Suppressor macrophage treated with lipopolysaccharide for 1 hour (primary cell): Measurements from ENCODE around the gene CD160.
A peak's percentile ranks its signal among the peaks of the same experiment; 100 is the strongest.
"Not testable (repeated sequence)": the region's sequence is repeated elsewhere in the genome, so short reads cannot be mapped to it uniquely, and the experiment has no call there.

Source experiments
- DNase-seq, 3 donors: peaks; one replicate each; pipeline ENCODE4 v3.0.0-alpha.2; 2020 to 2022

Gene CD160

DNA sequence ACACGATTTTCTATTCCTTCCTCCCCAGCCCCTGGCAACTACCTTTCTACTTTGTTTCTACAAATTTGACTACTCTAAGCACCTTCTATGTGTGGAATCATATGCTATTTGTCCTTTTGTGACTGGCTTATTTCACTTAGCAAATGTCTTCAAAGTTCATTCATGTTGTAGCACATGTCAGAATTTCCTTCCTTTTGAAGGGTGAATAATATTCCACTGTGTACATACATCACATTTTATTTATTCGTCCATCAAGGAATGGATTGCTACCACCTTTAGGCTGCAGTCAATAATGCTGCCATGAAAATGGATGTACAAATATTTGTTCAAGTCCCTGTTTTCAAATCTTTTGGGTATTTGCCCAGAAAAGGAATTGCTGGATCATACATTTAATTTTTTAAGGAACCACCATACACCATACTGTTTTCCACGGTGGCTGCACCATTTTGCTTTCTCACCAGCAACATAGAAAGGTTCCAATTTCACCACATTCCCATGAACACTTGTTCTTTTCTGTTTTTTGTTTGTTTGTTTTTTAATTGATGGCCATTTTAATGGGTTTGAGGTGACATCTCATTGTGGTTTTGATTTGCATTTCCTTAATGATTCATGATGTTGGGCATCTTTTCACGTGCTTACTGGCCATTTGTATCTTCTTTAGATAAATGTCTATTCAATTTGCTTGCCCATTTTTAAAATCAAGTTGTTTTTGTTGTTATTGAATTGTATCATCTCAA, 8.8 kb upstream of the CD160 start:
- no peak for DNase-seq

GRCh38 chr1:145711213-145711651, 8.1 kb upstream of the CD160 start:
- no peak for DNase-seq

DNA sequence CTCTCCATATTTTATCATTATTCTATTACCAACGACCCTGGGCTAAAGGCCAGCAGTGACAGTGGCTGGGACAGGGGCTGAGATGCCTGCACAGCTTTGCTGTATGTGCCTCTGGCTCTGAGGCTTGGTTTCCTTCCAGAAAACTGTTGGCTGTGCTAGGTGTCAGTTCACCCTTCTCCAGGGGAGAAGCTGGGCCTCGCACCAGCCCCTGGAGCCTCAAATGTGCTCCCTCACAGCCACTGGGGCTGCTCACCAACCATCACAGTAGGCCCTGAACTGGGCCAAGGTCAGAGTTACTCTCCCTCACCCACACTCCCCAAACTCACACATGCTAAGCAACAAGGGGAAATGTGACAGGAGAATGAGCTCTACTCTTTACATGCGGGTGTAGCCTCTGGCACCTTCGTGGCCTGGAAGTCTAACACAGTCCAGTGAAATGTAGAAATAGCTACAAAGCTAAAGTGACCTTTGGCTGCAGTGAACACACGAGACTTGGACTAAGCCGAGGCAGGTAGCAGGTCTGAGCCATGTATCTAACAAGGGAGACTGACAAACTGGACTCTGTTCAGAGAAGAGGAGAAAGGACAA, 4.7 kb upstream of the CD160 start:
- no peak for DNase-seq

DNA sequence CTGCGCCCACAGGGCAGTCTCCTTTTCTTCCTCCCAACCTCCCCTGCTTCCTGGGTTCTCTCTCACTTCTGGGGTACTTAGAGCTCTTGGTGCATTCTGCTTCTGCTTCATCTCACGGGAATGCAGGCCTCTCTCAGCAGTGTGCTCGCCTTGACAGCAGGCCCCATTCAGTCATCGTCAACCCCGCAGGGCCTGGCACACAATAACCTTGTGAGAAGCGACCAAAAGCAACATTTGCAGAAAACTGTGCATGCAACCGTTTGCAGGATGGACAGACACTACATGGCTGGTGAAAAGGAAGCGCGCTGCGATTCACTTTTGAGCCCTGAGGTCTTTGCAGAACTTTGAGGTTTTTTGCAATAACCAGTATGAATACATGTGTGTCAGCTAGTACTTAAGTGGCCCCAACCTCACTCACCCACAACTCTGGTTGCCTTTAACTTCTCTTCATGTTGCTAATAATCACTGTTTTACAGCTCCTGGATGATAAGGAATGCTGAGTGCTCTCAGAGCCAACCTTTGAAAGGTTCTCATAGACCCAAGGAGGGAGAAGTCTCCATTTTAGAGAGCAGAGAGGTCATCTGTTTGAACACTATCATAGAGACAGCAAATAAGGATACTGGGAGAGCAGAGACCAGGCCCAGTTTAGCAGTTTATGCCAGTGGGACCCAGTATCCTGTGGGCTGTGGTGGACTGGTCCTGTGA, 2.5 kb upstream of the CD160 start:
- no peak for DNase-seq

GRCh38 chr1:145717833-145718232, 1.5 kb upstream of the CD160 start:
- no peak for DNase-seq

- not testable (repeated sequence) for DNase-seq
Measured at GRCh38 chr1:145718465-145718864, 834 bp upstream of the CD160 start.

DNA sequence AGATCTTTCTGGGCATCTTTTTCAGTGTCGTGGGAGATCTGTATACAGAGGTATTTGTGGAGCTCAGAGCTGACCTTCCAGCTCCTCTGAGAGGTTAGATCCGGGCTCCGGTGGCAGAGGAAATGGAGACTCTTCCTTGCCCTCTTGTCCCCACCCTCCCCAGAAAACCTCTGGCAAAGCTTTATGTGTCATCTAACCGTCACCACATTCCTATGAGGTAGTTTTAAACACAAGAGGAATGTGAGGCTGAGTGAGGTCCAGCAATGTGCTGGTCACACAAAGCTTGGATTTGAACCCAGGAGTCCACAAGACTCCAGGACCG, 1.2 kb downstream of the CD160 start:
- DNase-seq, result no peak

DNA sequence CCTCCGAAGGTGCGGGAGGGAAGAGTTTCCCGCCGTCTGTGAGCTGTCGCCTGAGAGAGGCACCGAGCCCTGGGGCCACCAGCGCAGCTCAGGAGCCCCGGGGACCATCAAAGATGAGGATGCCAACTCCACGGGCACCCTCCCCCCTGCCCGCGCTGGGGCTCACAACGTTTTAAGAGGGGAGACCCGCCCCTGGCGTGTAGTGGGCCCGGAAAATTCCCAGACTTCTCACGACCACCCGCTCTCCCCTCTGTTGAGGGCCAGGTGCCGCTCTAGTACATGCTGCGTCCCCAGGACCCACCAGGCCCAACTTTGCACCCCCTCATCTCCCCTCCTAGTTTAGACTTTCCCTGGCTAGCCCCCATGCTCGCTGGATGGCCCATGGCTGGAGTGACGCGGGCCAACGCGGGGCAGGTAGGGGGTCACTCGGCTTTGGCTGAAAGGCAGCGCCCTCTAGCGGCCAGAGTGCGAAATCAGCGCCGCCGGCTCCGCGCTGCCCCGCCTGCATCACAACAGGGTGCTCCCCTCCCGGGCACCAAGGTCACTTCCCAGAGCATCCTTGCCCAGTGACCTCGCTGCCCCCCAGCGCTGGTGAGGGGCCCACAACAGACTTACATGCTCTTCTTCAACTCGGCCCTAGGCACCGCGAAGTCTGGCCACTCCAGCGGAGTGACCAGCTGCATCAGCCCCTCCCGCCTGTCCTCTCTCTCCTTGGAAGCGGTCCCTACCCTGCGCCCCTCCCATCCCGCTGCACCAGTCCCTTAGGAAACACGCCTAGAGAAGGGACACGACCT, 1.8 kb downstream of the CD160 start:
- peak; percentile 68 to 84 (median 75) for DNase-seq

GRCh38 chr1:145726193-145726592, 6.9 kb downstream of the CD160 start:
- DNase-seq, result not testable (repeated sequence)

GRCh38 chr1:145729196-145729595, 9.9 kb downstream of the CD160 start:
- DNase-seq, result no peak

- DNase-seq, result no peak
Measured at GRCh38 chr1:145729666-145730436, 10.6 kb downstream of the CD160 start.

DNA sequence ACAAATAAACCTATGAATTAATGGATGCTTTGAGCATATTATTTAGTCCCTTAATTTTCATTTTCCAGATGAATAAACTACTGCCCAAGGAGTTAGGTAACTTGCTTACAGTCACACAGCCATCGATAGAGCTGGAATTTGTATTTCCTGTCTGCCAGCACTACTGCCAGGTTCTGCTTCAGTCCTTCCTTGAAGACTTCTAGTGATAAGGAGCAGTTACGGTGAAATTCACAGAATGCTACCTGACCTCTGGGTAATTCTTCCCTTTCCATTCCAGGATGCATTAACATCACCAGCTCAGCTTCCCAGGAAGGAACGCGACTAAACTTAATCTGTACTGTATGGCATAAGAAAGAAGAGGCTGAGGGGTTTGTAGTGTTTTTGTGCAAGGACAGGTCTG, 11.2 kb downstream of the CD160 start:
- no peak for DNase-seq

- DNase-seq, result no peak
Measured at GRCh38 chr1:145730900-145731299, 11.6 kb downstream of the CD160 start.

- DNase-seq, result no peak
Measured at GRCh38 chr1:145736191-145736590, 16.9 kb downstream of the CD160 start.

- no peak for DNase-seq
Measured at GRCh38 chr1:145740269-145740668, 21.0 kb downstream of the CD160 start.

DNA sequence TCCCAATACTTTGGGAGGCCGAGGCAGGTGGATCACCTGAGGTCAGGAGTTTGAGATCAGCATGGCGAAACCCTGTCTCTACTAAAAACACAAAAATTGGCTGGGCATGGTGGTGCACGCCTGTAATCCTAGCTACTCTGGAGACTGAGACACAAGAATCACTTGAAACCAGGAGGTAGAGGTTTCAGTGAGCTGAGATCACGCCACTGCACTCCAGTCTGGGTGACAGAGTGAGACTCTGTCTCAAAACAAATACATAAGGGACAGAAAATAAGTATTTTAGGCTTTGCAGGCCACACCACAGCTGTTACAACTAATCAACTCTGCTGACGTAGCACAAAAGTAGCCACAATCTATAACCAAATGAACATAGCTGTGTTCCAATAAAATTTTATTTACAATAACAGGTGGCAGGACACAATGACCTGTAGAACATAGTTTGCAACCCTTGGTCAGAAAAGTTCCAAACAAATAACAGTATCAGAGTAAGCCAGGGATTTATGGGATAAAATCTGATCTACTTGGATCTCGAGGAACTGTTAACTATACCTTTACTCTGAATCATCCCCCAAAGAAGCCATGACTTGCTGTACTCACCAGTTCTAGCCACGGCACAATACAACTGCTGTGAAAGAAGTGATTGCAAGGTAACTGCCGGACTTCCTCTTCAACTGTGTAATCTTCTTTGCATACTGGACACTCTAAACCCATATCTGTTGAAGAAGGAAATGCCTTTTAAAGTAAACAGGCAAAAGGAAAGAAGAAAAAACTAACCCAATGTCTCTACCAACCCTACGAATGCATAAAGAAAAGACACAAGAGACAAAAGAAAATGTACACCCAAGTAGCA, 28.3 kb downstream of the CD160 start:
- no peak for DNase-seq

- peak; percentile 51 to 65 (median 60) for DNase-seq
Measured at GRCh38 chr1:145750426-145750825, 31.1 kb downstream of the CD160 start.

GRCh38 chr1:145751491-145752037, 32.3 kb downstream of the CD160 start:
- peak; percentile 67 to 71 (median 71) for DNase-seq

DNA sequence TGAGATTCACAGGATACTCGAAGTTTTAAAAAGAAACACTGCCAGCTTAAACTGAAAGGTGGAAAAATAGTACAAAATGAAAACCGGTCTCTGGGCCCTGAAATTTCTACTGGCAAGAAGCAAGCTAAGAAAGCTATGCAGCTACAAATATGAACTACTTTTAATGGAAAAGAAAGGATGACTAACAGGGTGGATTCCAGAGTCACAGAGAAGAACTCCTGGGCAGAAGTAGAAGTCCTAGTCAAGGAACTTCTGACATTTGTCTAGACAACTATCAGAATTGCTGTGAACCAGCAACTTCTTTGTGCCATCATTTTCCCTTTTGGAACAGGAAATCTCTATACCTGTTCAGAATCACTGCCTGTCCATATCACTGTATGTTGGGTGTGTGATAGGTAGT, 38.1 kb downstream of the CD160 start:
- peak; percentile 31 to 41 (median 39) for DNase-seq

GRCh38 chr1:145758116-145758515, 38.8 kb downstream of the CD160 start:
- DNase-seq, result no peak

DNA sequence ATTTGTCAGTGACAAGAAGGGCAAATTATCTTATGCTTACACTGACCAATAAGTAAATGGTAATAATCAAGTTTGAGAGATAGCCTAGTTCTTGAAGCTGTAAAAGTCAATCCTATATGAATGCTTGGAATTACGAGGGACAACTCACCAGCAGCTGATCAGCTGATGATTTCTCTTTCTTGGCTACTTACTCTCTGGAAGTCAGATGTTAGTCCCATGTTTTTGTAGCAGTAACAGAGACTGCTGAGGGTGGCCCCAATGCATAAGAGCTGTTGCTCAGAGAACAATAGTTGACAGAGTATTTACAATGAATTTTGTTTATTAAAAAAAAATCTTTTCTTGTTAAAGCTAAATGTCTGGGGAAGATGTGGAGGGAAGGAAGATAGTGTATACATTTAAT, 39.3 kb downstream of the CD160 start:
- DNase-seq, result no peak
